HepG2 (cell line): ENCODE measurements around the gene WNT1.

Source experiments
- EZH2 ChIP-seq: conservative IDR thresholded peaks from 2 replicates; pipeline ENCODE4 v1.6.1; 2012; ENCODE audit warnings: mild to moderate bottlenecking, low read depth, low read length, moderate library complexity
- GZF1 ChIP-seq: sonication (generic); formaldehyde crosslinking; IDR thresholded peaks from 2 replicates; pipeline ENCODE4 v1.5.1; 2020; ENCODE audit warnings: mild to moderate bottlenecking, missing genetic modification reagents
- NFRKB ChIP-seq: fragments of 450-650 bp; IDR thresholded peaks from 2 replicates; pipeline ENCODE4 v1.6.1; 2017
- PAX8 ChIP-seq: sonication (generic); formaldehyde crosslinking; IDR thresholded peaks from 2 replicates; pipeline ENCODE4 v1.8.0; 2022; ENCODE audit warnings: mild to moderate bottlenecking, missing genetic modification reagents, borderline replicate concordance
- PRDM4 ChIP-seq: sonication (generic); formaldehyde crosslinking; IDR thresholded peaks from 2 replicates; pipeline ENCODE4 v1.9.0; 2021; ENCODE audit warnings: missing genetic modification reagents, borderline replicate concordance
- YY1 ChIP-seq: IDR thresholded peaks from 2 replicates; pipeline ENCODE4 v1.6.1; 2011; ENCODE audit warnings: low read length, low read depth, moderate library complexity, mild to moderate bottlenecking; ENCODE audit not compliant: insufficient read depth, insufficient replicate concordance
- ZNF44 ChIP-seq: sonication (generic); formaldehyde crosslinking; IDR thresholded peaks from 2 replicates; pipeline ENCODE4 v1.5.1; 2020; ENCODE audit warnings: mild to moderate bottlenecking, missing genetic modification reagents
- ZNF572 ChIP-seq: sonication (generic); formaldehyde crosslinking; IDR thresholded peaks from 2 replicates; pipeline ENCODE4 v1.5.1; 2020; ENCODE audit warnings: mild to moderate bottlenecking, missing genetic modification reagents
- ZNF644 ChIP-seq: IDR thresholded peaks from 2 replicates; pipeline ENCODE4 v1.6.1; 2016; ENCODE audit warnings: low read depth
- ZNF766 ChIP-seq: sonication (generic); formaldehyde crosslinking; IDR thresholded peaks from 2 replicates; pipeline ENCODE4 v1.5.0; 2020; ENCODE audit warnings: missing genetic modification reagents, borderline replicate concordance
- ZXDC ChIP-seq: sonication (generic); formaldehyde crosslinking; IDR thresholded peaks from 2 replicates; pipeline ENCODE4 v1.5.0; 2020; ENCODE audit warnings: mild to moderate bottlenecking, missing genetic modification reagents
- TF ChIP-seq, protein P1 (sequence below): sonication (generic); formaldehyde crosslinking; IDR thresholded peaks from 2 replicates; pipeline ENCODE4 v1.5.0; 2020; ENCODE audit warnings: mild to moderate bottlenecking, missing genetic modification reagents, moderate library complexity
- TF ChIP-seq, protein P2 (sequence below): sonication (generic); formaldehyde crosslinking; IDR thresholded peaks from 2 replicates; pipeline ENCODE4 v1.4.0; 2020; ENCODE audit warnings: missing genetic modification reagents, borderline replicate concordance

GRCh38 chr12:49010092-49010668 lies 32.1 kb downstream of the WNT1 start:
- TF ChIP-seq ZNF44 (CRISPR knock-in tag) (no peak), PAX8 (CRISPR knock-in tag) (no peak), PRDM4 (CRISPR knock-in tag) (no peak), ZNF644 (CRISPR knock-in tag) (no peak), ZNF766 (CRISPR knock-in tag) (no peak), YY1 (no peak), NFRKB (no peak), ZNF572 (no peak), EZH2 (no peak), GZF1 (CRISPR knock-in tag) (no peak), ZXDC (CRISPR knock-in tag) (no peak)
- TF ChIP-seq, protein P1, sequence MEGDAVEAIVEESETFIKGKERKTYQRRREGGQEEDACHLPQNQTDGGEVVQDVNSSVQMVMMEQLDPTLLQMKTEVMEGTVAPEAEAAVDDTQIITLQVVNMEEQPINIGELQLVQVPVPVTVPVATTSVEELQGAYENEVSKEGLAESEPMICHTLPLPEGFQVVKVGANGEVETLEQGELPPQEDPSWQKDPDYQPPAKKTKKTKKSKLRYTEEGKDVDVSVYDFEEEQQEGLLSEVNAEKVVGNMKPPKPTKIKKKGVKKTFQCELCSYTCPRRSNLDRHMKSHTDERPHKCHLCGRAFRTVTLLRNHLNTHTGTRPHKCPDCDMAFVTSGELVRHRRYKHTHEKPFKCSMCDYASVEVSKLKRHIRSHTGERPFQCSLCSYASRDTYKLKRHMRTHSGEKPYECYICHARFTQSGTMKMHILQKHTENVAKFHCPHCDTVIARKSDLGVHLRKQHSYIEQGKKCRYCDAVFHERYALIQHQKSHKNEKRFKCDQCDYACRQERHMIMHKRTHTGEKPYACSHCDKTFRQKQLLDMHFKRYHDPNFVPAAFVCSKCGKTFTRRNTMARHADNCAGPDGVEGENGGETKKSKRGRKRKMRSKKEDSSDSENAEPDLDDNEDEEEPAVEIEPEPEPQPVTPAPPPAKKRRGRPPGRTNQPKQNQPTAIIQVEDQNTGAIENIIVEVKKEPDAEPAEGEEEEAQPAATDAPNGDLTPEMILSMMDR (CRISPR knock-in tag) = no peak
- TF ChIP-seq, protein P2, sequence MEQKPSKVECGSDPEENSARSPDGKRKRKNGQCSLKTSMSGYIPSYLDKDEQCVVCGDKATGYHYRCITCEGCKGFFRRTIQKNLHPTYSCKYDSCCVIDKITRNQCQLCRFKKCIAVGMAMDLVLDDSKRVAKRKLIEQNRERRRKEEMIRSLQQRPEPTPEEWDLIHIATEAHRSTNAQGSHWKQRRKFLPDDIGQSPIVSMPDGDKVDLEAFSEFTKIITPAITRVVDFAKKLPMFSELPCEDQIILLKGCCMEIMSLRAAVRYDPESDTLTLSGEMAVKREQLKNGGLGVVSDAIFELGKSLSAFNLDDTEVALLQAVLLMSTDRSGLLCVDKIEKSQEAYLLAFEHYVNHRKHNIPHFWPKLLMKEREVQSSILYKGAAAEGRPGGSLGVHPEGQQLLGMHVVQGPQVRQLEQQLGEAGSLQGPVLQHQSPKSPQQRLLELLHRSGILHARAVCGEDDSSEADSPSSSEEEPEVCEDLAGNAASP (CRISPR knock-in tag) = no peak
